ENCODE data around the gene ITGAE. TPM values are rescaled to one million over a fixed set of nuclear protein-coding genes. Genes with fewer than 3 reads are reported as not detected.
"Not testable (repeated sequence)": the region's sequence is repeated elsewhere in the genome, so short reads cannot be mapped to it uniquely, and the experiment has no call there.

ITGAE gene
- total and polyA plus RNA-seq, 7 donors: 13.8 to 47.8 (median 23.6) TPM

DNA sequence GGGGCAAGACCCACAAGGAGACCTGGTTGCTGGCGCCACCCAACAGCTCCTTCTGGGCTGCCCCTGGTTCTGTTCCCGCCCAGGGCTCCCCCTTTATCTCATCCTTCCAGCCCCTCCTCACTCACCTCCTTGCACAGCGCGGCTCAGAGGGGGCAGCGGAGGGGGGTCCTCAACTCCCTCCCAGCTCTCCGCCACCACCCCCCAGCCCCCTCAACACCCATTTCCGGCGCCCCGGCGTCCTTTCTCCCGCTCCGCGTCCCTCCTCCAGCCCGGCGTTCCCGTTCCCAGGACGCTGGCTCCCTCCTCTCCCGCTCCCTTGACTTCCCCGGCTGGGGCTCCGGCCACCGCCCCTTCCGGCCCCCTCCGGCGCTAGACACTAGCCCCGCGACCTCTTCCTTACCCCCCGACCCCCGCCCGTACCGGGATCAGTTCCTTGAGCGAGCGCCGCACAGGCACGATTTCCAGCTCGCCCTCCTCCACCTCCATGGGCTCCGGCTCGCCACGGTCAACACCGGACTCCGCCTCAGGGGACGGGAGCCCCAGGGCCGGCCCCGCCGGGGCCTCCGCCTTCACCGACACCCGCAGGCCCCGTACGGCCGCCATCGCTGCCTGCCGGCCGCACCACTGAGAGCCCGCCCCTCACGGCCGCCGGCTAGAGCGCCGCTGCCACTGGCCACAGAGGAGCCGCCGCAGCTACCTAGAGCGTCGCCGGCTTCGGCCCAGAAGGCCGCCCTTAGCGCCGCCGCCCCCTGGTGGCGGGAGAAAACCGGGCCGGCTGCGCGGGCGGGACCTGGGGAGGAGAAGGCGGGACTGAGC, 44.8 kb upstream of the ITGAE start, which contains the start of gene NCBP3:
Gene NCBP3, minus strand, starts transcription at position 626 of the 816 bp plus-strand sequence. Its CDS starts 23 bp downstream, at position 603.
- Histone ChIP-seq H3K27ac (peak within 1 kb of the TSS; percentile 94), H3K36me3 (ENCODE audit: insufficient read depth in 1 of 2, low read depth in 1 of 2) (peaks cover 0 to 37% of the 10 kb centered on the region in 2 donors), H3K27me3 (ENCODE audit: insufficient read depth in 3 of 3, low read length in 2 of 3) (no peaks in the 10 kb centered on the region), H3K4me1 (peaks cover 13% of the 10 kb centered on the region), H3K9me3 (no peaks in the 10 kb centered on the region), H3K4me3 (peak within 1 kb of the TSS; percentile 96)
- DNase-seq: peak; percentile 91 to 94
- TF ChIP-seq, protein P1, sequence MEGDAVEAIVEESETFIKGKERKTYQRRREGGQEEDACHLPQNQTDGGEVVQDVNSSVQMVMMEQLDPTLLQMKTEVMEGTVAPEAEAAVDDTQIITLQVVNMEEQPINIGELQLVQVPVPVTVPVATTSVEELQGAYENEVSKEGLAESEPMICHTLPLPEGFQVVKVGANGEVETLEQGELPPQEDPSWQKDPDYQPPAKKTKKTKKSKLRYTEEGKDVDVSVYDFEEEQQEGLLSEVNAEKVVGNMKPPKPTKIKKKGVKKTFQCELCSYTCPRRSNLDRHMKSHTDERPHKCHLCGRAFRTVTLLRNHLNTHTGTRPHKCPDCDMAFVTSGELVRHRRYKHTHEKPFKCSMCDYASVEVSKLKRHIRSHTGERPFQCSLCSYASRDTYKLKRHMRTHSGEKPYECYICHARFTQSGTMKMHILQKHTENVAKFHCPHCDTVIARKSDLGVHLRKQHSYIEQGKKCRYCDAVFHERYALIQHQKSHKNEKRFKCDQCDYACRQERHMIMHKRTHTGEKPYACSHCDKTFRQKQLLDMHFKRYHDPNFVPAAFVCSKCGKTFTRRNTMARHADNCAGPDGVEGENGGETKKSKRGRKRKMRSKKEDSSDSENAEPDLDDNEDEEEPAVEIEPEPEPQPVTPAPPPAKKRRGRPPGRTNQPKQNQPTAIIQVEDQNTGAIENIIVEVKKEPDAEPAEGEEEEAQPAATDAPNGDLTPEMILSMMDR (IDR thresholded peaks at IDR 0.05): peak; percentile 92
- WGBS, 3 donors: 0% methylated on average over 64 to 76 of the region's 76 CpGs
- ATAC-seq: peak; percentile 97 to 99 (median 98)
- intact Hi-C loops (cut with DNase I): loop anchor here in 1 of 2 donors (2.0 kb wide), 1 partner anchor 109 kb away; no protein-coding TSS in a partner anchor

DNA sequence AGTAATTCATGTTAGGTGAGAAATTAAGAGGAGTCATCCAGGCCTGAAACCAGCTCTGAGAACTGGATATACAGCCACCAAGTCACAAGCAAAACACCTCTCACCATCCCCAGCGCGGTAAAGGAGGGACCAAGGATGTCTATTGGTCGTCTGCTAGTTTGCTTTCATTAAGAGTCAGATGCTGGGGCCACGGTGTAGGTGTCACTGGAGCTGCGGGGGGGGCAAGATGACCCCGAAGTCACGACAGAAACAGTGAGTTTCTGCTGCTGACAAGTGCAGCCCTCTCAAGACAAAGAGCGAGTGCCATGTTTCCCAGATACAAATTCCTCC, 44.3 kb upstream of the ITGAE start:
- TF ChIP-seq, protein P1 (IDR thresholded peaks at IDR 0.05): no peak
- Histone ChIP-seq H3K4me1 (peaks cover 13% of the 10 kb centered on the region), H3K27me3 (ENCODE audit: insufficient read depth in 3 of 3, low read length in 2 of 3) (no peaks in the 10 kb centered on the region), H3K36me3 (ENCODE audit: insufficient read depth in 1 of 2, low read depth in 1 of 2) (peaks cover 0 to 42% of the 10 kb centered on the region in 2 donors), H3K4me3 (peak overlapping the region; percentile 96), H3K9me3 (no peaks in the 10 kb centered on the region), H3K27ac (peak overlapping the region; percentile 94)
- intact Hi-C loops (cut with DNase I): no loop called here
- 0 to 1% (median 1%) methylated on average over 8 of the region's 8 CpGs for WGBS, 3 donors
- DNase-seq (no peak), ATAC-seq (peak in 1 of 4 donors; percentile 7)

DNA sequence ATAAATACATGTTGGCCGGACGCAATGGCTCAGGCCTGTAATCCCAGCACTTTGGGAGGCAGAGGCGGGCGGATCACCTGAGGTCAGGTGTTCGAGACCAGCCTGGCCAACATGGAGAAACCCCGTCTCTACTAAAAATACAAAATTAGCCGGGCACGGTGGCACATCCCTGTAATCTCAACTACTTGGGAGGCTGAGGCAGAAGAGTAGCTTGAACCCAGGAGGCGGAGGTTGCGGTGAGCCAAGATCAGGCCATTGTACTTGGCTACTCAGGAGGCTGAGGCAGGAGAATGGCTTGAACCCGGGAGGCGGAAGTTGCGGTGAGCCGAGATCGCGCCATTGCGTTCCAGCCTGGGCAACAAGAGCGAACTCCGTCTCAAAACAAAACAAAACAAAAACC, 43.6 kb upstream of the ITGAE start:
- peak overlapping the region; percentile 96 for H3K4me3 ChIP-seq
- WGBS, 3 donors: 92 to 94% (median 92%) methylated on average over 19 of the region's 19 CpGs
- ATAC-seq; DNase-seq; intact Hi-C loops (cut with DNase I); H3K27ac ChIP-seq; H3K27me3 ChIP-seq (ENCODE audit: insufficient read depth in 3 of 3, low read length in 2 of 3); H3K9me3 ChIP-seq: not testable (repeated sequence)
- H3K4me1 ChIP-seq: peaks cover 13% of the 10 kb centered on the region
- peaks cover 0 to 49% of the 10 kb centered on the region in 2 donors for H3K36me3 ChIP-seq (ENCODE audit: insufficient read depth in 1 of 2, low read depth in 1 of 2)

DNA sequence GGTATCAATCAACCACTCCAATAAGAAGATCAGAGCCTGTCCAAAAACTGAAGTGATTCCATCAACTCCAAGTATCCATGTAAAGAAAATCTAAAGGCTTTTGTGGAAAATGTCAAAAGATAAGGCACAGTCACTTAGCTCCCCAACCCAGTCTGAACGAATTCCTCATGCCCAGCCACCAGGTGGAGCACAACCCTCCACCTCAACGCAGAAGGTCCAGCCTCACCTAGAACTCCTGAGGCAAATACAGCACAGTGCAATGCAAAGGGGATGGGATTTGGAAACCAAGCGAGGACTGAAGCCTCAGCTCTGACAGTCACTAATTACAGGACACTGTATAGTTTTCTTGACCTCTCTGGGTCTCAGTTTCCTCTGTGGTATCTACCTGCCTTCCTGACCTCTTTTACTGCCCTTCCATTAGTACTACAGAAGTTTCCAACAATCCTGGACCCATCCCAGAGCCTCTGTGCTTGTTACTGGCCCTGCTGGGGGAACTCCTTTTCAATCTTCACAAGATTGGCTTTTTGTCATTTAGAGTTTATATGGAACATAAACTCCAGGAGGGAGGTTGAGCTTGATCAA, 43.0 kb upstream of the ITGAE start:
- Histone ChIP-seq H3K4me1 (peaks cover 13% of the 10 kb centered on the region), H3K9me3 (no peaks in the 10 kb centered on the region), H3K4me3 (no peak overlapping the region), H3K36me3 (ENCODE audit: insufficient read depth in 1 of 2, low read depth in 1 of 2) (peaks cover 0 to 55% of the 10 kb centered on the region in 2 donors), H3K27me3 (ENCODE audit: insufficient read depth in 3 of 3, low read length in 2 of 3) (no peaks in the 10 kb centered on the region), H3K27ac (no peak overlapping the region)
- intact Hi-C loops (cut with DNase I): no loop called here
- 35 to 42% (median 40%) methylated on average over 3 of the region's 3 CpGs for WGBS, 3 donors
- TF ChIP-seq, protein P1 (IDR thresholded peaks at IDR 0.05): peak; percentile 42
- DNase-seq (no peak), ATAC-seq (no peak)

DNA sequence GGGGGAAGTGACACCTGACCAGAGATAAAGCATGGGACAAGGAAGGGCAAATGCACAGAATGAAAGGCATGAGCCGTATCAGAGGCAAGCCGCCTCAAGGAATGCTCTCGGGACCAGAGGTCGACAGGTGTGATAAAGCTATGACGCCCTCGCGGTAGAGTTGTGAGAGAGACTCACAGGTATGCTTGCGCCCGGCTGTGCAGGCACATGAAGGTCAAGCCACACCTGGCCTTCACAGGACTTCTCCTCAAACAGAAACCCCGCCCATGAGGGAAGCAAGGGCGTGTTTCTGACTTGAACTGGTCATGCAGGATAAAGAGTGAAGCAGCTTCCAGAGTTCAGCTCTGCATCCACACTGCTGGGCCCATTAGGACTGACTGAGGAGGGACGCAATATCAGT, 37.2 kb upstream of the ITGAE start:
- intact Hi-C loops (cut with DNase I): no loop called here
- Histone ChIP-seq H3K4me1 (peaks cover 24% of the 10 kb centered on the region), H3K4me3 (no peak overlapping the region), H3K9me3 (no peaks in the 10 kb centered on the region), H3K36me3 (ENCODE audit: insufficient read depth in 1 of 2, low read depth in 1 of 2) (peaks cover 2 to 64% of the 10 kb centered on the region in 2 donors), H3K27ac (no peak overlapping the region), H3K27me3 (ENCODE audit: insufficient read depth in 3 of 3, low read length in 2 of 3) (no peaks in the 10 kb centered on the region)
- WGBS, 3 donors: 87 to 91% (median 91%) methylated on average over 12 of the region's 12 CpGs
- DNase-seq: no peak
- TF ChIP-seq, protein P1 (IDR thresholded peaks at IDR 0.05): no peak
- ATAC-seq: no peak
